Measurements from ENCODE around the gene IL9R.
"Not testable (repeated sequence)": the region's sequence is repeated elsewhere in the genome, so short reads cannot be mapped to it uniquely, and the experiment has no call there.

Gene IL9R

GRCh38 chrX:155995321-155995875 is 2.1 kb upstream of the IL9R start:
- no peak for TF ChIP-seq CTCF (IDR thresholded peaks at IDR 0.05)
- Histone ChIP-seq H3K36me3 (ENCODE audit: control insufficient read depth, insufficient read depth, low read length) (no peaks in the 10 kb centered on the region), H3K9ac (no peak overlapping the region), H3K4me3 (ENCODE audit: low read depth, low read length) (no peak overlapping the region), H3K4me2 (ENCODE audit: low read length) (no peak overlapping the region), H3K9me3 (ENCODE audit: control insufficient read depth, low read length) (no peaks in the 10 kb centered on the region), H3K4me1 (no peaks in the 10 kb centered on the region), H3K27ac (no peak overlapping the region), H3K79me2 (no peaks in the 10 kb centered on the region), H3K27me3 (ENCODE audit: control insufficient read depth, insufficient read depth, low read length) (no peaks in the 10 kb centered on the region), H2AFZ (no peak overlapping the region)

- Histone ChIP-seq H3K79me2 (no peaks in the 10 kb centered on the region), H3K27ac (no peak overlapping the region), H3K4me2 (ENCODE audit: low read length) (no peak overlapping the region), H2AFZ (no peak overlapping the region), H3K27me3 (ENCODE audit: control insufficient read depth, insufficient read depth, low read length) (no peaks in the 10 kb centered on the region), H3K9me3 (ENCODE audit: control insufficient read depth, low read length) (no peaks in the 10 kb centered on the region), H3K4me1 (no peaks in the 10 kb centered on the region), H3K4me3 (ENCODE audit: low read depth, low read length) (no peak overlapping the region), H3K36me3 (ENCODE audit: control insufficient read depth, insufficient read depth, low read length) (no peaks in the 10 kb centered on the region), H3K9ac (no peak overlapping the region)
- TF ChIP-seq CTCF (IDR thresholded peaks at IDR 0.05), result no peak
Observed at GRCh38 chrX:155998116-155998515, 620 bp downstream of the IL9R start.

GRCh38 chrX:155998761-155999510 is 1.4 kb downstream of the IL9R start:
- H2AFZ ChIP-seq, result no peak overlapping the region
- TF ChIP-seq CTCF (IDR thresholded peaks at IDR 0.05), result no peak
- H3K9ac ChIP-seq, result no peak overlapping the region
- H3K27me3 ChIP-seq (ENCODE audit: control insufficient read depth, insufficient read depth, low read length), result no peaks in the 10 kb centered on the region
- H3K9me3 ChIP-seq (ENCODE audit: control insufficient read depth, low read length), result no peaks in the 10 kb centered on the region
- no peak overlapping the region for H3K27ac ChIP-seq
- H3K79me2 ChIP-seq, result no peaks in the 10 kb centered on the region
- H3K4me3 ChIP-seq (ENCODE audit: low read depth, low read length), result no peak overlapping the region
- no peak overlapping the region for H3K4me2 ChIP-seq (ENCODE audit: low read length)
- H3K4me1 ChIP-seq, result no peaks in the 10 kb centered on the region
- no peaks in the 10 kb centered on the region for H3K36me3 ChIP-seq (ENCODE audit: control insufficient read depth, insufficient read depth, low read length)

GRCh38 chrX:155999751-156000150 is 2.3 kb downstream of the IL9R start:
- H2AFZ ChIP-seq; H3K4me1 ChIP-seq; H3K27me3 ChIP-seq (ENCODE audit: control insufficient read depth, insufficient read depth, low read length); H3K9ac ChIP-seq; H3K27ac ChIP-seq; H3K4me2 ChIP-seq (ENCODE audit: low read length); H3K9me3 ChIP-seq (ENCODE audit: control insufficient read depth, low read length); H3K79me2 ChIP-seq; H3K4me3 ChIP-seq (ENCODE audit: low read depth, low read length); H3K36me3 ChIP-seq (ENCODE audit: control insufficient read depth, insufficient read depth, low read length): not testable (repeated sequence)

GRCh38 chrX:156000361-156000926 is 2.9 kb downstream of the IL9R start:
- no peaks in the 10 kb centered on the region for H3K9me3 ChIP-seq (ENCODE audit: control insufficient read depth, low read length)
- H3K27me3 ChIP-seq (ENCODE audit: control insufficient read depth, insufficient read depth, low read length), result no peaks in the 10 kb centered on the region
- H3K36me3 ChIP-seq (ENCODE audit: control insufficient read depth, insufficient read depth, low read length), result no peaks in the 10 kb centered on the region
- H3K4me3 ChIP-seq (ENCODE audit: low read depth, low read length), result no peak overlapping the region
- H3K9ac ChIP-seq, result no peak overlapping the region
- H3K27ac ChIP-seq, result no peak overlapping the region
- no peak overlapping the region for H2AFZ ChIP-seq
- no peaks in the 10 kb centered on the region for H3K79me2 ChIP-seq
- no peak overlapping the region for H3K4me2 ChIP-seq (ENCODE audit: low read length)
- no peak for TF ChIP-seq CTCF (IDR thresholded peaks at IDR 0.05)
- H3K4me1 ChIP-seq, result no peaks in the 10 kb centered on the region
